Body of pancreas (tissue), 4 donors: ENCODE data around the gene CCDC190. TPM values are rescaled to one million over a fixed set of nuclear protein-coding genes. Genes with fewer than 3 reads are reported as not detected.
"Not testable (repeated sequence)": the region's sequence is repeated elsewhere in the genome, so short reads cannot be mapped to it uniquely, and the experiment has no call there.

Source experiments
- ATAC-seq: fragments of 150-250 bp; one replicate; pipeline ENCODE4 v1.9.1; 2016
- DNase-seq, 4 donors: peaks; one replicate each; pipeline ENCODE4 v3.0.0-alpha.2; 2019
- H3K27ac ChIP-seq, 4 donors: fragments of 200-600 bp; sonication (generic); 1 replicate in 3 of 4; 2 replicates in 1 of 4; pipeline versions ENCODE4 v1.5.1 to v1.6.1; 2016 to 2019; ENCODE audit warnings: mild to moderate bottlenecking in 1 of 4, mixed read lengths in 1 of 4, moderate library complexity in 1 of 4
- H3K27me3 ChIP-seq, 2 donors: fragments of 200-600 bp; sonication (generic); one replicate each; pipeline ENCODE4 v1.6.0; 2016; ENCODE audit warnings: mild to moderate bottlenecking in 1 of 2
- H3K36me3 ChIP-seq, 2 donors: fragments of 200-600 bp; sonication (generic); replicated peaks in 1 of 2; 2 replicates each; pipeline ENCODE4 v1.5.1; 2016; ENCODE audit warnings: low read depth in 2 of 2; ENCODE audit not compliant: insufficient read depth in 1 of 2
- H3K4me1 ChIP-seq: fragments of 200-600 bp; sonication (generic); one replicate; pipeline ENCODE4 v1.6.0; 2016
- H3K4me3 ChIP-seq, 2 donors: fragments of 200-600 bp; sonication (generic); 1 replicate in 1 of 2; 2 replicates in 1 of 2; pipeline ENCODE4 v1.5.1; 2016 to 2019
- H3K9me3 ChIP-seq, 3 donors: fragments of 200-600 bp; sonication (generic); 1 replicate in 2 of 3; 2 replicates in 1 of 3; pipeline ENCODE4 v1.5.1; 2016
- POLR2A ChIP-seq, 3 donors: fragments of 450-650 bp; IDR thresholded peaks; one replicate each; pipeline ENCODE4 v1.6.1; 2016; ENCODE audit warnings: antibody characterized with exemption in 3 of 3, mild to moderate bottlenecking in 2 of 3
- WGBS, 2 donors: methylation state at CpG; one replicate each; pipeline ENCODE4 v1.1.5; 2017; 5-methylcytosine and 5-hydroxymethylcytosine counted together
- intact Hi-C: fragments of 100-400 bp; cut with DNase I; formaldehyde crosslinking; loops from one replicate; pipeline ENCODE4 v1.15.1; 2023
- total RNA-seq, 2 donors: library from RNA; depleted of rRNA; stranded (reverse); fragments of >200 nt; gene quantifications; one replicate each; pipeline ENCODE4 v1.1.0, GENCODE V29; 2016
- TF ChIP-seq, protein P1 (sequence below), 7 experiments: fragments of 450-650 bp in 4 of 7; fragments of 200-600 bp in 3 of 7; sonication (generic) in 3 of 7; IDR thresholded peaks; one replicate each; pipeline ENCODE4 v1.5.1; 2016 to 2019; ENCODE audit warnings: antibody characterized with exemption in 7 of 7

Gene CCDC190
- total RNA-seq, 2 donors from 2014 or later: not detected

DNA sequence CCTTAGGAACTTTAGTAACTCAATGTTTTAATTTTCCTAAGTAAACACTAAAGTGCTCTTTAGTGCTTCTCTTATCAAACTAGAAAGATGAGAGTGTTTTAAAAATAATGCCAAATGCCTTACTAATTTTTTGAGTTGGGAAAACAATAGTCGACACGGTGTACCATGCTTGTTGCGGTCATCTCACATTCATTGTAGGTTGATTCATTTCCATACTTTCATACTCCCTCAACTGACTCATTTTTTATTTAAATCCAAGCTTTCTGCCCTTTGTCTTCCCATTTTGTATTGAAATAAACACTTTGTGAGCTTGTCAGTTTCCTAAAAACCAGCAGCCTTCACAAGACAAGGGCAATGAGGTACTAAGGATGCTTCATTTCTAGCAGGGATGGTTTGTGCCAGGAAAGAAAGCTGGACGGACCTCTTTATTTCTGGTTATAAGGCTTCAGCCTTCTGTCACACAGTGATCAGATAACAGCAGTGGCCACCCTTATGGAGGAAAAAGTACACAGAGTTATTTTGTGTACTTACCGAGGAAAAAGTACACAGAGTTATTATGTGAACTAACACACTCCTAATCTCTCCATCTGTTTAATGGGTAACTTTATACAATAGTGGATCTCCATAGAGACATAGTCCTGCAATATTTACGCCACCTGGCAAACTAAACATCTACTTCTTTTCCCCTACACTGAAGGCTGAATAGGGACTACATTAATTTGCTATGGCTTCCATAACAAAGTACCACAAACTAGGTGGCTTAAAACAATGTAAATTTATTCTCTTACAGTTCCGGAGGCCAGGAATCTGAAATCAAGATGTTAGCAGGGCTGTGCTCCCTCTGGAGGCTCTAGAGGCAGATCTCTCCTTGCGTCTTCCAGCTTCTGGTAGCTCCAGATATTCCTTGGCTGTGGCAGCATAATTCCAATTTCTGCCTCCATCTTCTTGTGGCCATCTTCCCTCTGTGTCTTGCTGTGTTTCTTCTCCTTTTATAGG lies 13.0 kb upstream of the CCDC190 start:
- WGBS, 2 donors: 23 to 29% methylated on average over 8 of the region's 8 CpGs
- no peaks in the 10 kb centered on the region for H3K9me3 ChIP-seq
- H3K27me3 ChIP-seq: no peaks in the 10 kb centered on the region
- peak overlapping the region in 1 of 4 donors; percentile 30 for H3K27ac ChIP-seq
- peak in 1 of 4 donors; percentile 22 for DNase-seq
- peaks cover 19% of the 10 kb centered on the region for H3K4me1 ChIP-seq
- TF ChIP-seq POLR2A (IDR thresholded peaks at IDR 0.05): no peak
- TF ChIP-seq, protein P1, sequence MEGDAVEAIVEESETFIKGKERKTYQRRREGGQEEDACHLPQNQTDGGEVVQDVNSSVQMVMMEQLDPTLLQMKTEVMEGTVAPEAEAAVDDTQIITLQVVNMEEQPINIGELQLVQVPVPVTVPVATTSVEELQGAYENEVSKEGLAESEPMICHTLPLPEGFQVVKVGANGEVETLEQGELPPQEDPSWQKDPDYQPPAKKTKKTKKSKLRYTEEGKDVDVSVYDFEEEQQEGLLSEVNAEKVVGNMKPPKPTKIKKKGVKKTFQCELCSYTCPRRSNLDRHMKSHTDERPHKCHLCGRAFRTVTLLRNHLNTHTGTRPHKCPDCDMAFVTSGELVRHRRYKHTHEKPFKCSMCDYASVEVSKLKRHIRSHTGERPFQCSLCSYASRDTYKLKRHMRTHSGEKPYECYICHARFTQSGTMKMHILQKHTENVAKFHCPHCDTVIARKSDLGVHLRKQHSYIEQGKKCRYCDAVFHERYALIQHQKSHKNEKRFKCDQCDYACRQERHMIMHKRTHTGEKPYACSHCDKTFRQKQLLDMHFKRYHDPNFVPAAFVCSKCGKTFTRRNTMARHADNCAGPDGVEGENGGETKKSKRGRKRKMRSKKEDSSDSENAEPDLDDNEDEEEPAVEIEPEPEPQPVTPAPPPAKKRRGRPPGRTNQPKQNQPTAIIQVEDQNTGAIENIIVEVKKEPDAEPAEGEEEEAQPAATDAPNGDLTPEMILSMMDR (IDR thresholded peaks at IDR 0.05): peak in 2 of 7 experiments; percentile 8 to 11
- H3K4me3 ChIP-seq: no peak overlapping the region
- intact Hi-C loops: loop anchor here (10.0 kb wide), 1 partner anchor 441 kb away; no protein-coding TSS in a partner anchor
- no peaks in the 10 kb centered on the region for H3K36me3 ChIP-seq
- peak; percentile 98 for ATAC-seq

GRCh38 chr1:162872981-162873380 lies 12.0 kb upstream of the CCDC190 start:
- Histone ChIP-seq H3K4me1 (peaks cover 19% of the 10 kb centered on the region), H3K27me3 (no peaks in the 10 kb centered on the region), H3K4me3 (no peak overlapping the region), H3K27ac (no peak overlapping the region), H3K36me3 (no peaks in the 10 kb centered on the region), H3K9me3 (no peaks in the 10 kb centered on the region)
- intact Hi-C loops: loop anchor here (10.0 kb wide), 1 partner anchor 442 kb away; no protein-coding TSS in a partner anchor
- ATAC-seq (no peak), DNase-seq (no peak)
- TF ChIP-seq, protein P1 (IDR thresholded peaks at IDR 0.05): no peak
- no peak for TF ChIP-seq POLR2A (IDR thresholded peaks at IDR 0.05)
- WGBS, 2 donors: 11 to 26% methylated on average over 3 of the region's 3 CpGs

DNA sequence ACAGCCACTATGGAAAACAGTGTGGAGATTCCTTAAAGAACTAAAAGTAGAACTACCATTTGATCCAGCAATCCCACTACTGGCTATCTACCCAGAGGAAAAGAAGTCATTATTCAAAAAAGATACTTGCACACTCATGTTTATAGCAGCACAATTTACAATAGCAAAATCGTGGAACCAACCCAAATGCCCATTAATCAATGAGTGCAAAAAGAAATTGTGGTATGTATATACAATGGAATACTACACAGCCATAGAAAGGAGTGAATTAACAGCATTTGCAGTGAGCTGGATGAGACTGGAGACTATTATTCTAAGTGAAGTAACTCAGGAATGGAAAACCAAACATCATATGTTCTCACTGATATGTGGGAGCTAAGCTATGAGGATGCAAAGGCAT lies 10.4 kb upstream of the CCDC190 start:
- intact Hi-C loops: loop anchor here (10.0 kb wide), 1 partner anchor 443 kb away; no protein-coding TSS in a partner anchor
- not testable (repeated sequence) for H3K9me3 ChIP-seq, H3K4me3 ChIP-seq, DNase-seq, ATAC-seq, H3K27me3 ChIP-seq, H3K27ac ChIP-seq, H3K36me3 ChIP-seq
- WGBS, 2 donors: 21 to 42% methylated on average over 1 of the region's 1 CpG
- H3K4me1 ChIP-seq: peaks cover 19% of the 10 kb centered on the region

GRCh38 chr1:162868972-162869371 lies 8.0 kb upstream of the CCDC190 start:
- DNase-seq (no peak), ATAC-seq (no peak)
- WGBS, 2 donors: 75 to 86% methylated on average over 5 of the region's 5 CpGs
- intact Hi-C loops: no loop called here
- TF ChIP-seq, protein P1 (IDR thresholded peaks at IDR 0.05): no peak
- TF ChIP-seq POLR2A (IDR thresholded peaks at IDR 0.05): no peak
- Histone ChIP-seq H3K9me3 (no peaks in the 10 kb centered on the region), H3K27me3 (no peaks in the 10 kb centered on the region), H3K4me1 (peaks cover 11% of the 10 kb centered on the region), H3K4me3 (no peak overlapping the region), H3K36me3 (no peaks in the 10 kb centered on the region), H3K27ac (no peak overlapping the region)

DNA sequence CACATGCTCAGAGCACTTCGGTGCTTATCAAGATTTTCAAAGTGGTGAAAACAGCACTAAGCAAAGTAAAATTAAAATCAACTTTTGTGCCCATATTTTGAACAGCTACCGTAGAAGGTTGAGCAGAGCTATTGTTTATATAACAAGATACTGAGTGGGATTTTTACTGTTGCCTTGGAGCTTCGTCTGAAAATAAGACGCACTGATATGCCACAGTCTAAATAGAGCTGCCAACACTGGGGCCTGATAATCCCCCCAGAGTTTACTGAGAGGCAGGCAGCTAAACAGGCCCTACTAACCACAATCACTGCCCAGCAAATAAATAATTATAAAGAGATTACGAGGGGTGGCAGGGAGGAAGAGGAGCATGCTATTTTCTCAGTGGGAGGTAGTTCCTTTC lies 650 bp upstream of the CCDC190 start:
- WGBS, 2 donors: 42 to 54% methylated on average over 5 of the region's 5 CpGs
- Histone ChIP-seq H3K36me3 (no peaks in the 10 kb centered on the region), H3K4me3 (no peak overlapping the region), H3K4me1 (no peaks in the 10 kb centered on the region), H3K27me3 (no peaks in the 10 kb centered on the region), H3K9me3 (no peaks in the 10 kb centered on the region), H3K27ac (no peak overlapping the region)
- ATAC-seq (no peak), DNase-seq (no peak)
- intact Hi-C loops: no loop called here
- TF ChIP-seq, protein P1 (IDR thresholded peaks at IDR 0.05): no peak
- no peak for TF ChIP-seq POLR2A (IDR thresholded peaks at IDR 0.05)
